Prostate gland (tissue), 2 donors: ENCODE results near the gene CELA3A.

Experiments used
- POLR2A ChIP-seq: fragments of 450-650 bp; IDR thresholded peaks from one replicate; pipeline ENCODE4 v1.6.1; 2016; ENCODE audit warnings: antibody characterized with exemption, mild to moderate bottlenecking
- POLR2AphosphoS5 ChIP-seq: sonication (generic); formaldehyde crosslinking; IDR thresholded peaks from one replicate; pipeline ENCODE4 v1.6.1; 2017; ENCODE audit warnings: antibody characterized with exemption
- TF ChIP-seq, protein P1 (sequence below), 4 experiments: fragments of 200-600 bp in 2 of 4; fragments of 450-650 bp in 2 of 4; sonication (generic) in 2 of 4; IDR thresholded peaks; 1 replicate in 3 of 4; 2 replicates in 1 of 4; pipeline ENCODE4 v1.5.1; 2016 to 2019; ENCODE audit warnings: antibody characterized with exemption in 4 of 4, mild to moderate bottlenecking in 2 of 4, moderate library complexity in 2 of 4

DNA sequence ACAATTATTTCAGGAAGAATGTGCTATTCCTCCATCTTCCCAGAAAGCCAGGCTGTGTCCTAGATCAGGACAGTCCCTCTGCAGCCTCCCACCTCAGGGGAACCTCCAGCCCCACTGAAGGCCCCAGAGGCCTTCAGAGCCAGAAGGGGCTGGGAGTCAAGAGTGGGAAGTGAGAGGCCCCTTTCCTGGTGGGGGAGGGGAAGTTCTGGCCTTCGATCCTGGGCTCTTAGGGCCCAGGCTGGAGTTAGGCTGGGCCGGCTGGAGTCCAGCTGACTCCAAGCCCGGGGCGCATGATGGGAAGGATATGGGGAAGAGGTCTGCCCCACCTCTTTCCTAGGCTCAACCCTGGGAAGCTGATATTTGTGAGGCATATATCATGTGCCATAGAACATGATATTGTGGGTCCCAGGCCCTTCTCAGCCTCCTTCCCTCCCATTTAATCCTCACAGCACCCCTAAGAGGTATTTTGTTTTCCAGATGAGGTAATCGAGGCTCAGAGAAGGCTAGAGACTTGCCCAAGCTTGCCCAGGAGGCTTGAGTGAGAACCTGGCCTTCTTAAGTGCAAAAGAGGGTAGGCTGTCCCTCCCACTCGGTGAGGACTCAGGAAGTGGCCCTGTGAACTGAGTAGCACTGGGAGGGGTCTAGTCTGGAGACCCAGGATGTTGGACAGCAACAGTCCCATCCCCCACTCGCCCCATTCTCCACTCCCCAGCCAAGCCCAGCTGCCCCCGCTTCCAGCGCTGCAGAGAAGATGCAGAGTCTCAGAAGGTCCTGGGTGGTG is 45.8 kb upstream of the CELA3A start:
- no peak for TF ChIP-seq POLR2A
- TF ChIP-seq, protein P1, sequence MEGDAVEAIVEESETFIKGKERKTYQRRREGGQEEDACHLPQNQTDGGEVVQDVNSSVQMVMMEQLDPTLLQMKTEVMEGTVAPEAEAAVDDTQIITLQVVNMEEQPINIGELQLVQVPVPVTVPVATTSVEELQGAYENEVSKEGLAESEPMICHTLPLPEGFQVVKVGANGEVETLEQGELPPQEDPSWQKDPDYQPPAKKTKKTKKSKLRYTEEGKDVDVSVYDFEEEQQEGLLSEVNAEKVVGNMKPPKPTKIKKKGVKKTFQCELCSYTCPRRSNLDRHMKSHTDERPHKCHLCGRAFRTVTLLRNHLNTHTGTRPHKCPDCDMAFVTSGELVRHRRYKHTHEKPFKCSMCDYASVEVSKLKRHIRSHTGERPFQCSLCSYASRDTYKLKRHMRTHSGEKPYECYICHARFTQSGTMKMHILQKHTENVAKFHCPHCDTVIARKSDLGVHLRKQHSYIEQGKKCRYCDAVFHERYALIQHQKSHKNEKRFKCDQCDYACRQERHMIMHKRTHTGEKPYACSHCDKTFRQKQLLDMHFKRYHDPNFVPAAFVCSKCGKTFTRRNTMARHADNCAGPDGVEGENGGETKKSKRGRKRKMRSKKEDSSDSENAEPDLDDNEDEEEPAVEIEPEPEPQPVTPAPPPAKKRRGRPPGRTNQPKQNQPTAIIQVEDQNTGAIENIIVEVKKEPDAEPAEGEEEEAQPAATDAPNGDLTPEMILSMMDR (IDR thresholded peaks at IDR 0.05), result no peak
- no peak for TF ChIP-seq POLR2AphosphoS5
